Measurements from ENCODE around the gene BBLN.

- TF ChIP-seq CTCF (IDR thresholded peaks at IDR 0.05) = no peak
- no peak for TF ChIP-seq EZH2 (IDR thresholded peaks at IDR 0.05)
- TF ChIP-seq EZH2phosphoT487 (IDR thresholded peaks at IDR 0.05) = no peak
Observed at GRCh38 chr9:128143525-128144238, 16.4 kb upstream of the BBLN start.
